Pons (tissue), 1 donor: Measurements from ENCODE around the gene TMPRSS4.

ENCODE experiments used
- DNase-seq: peaks from one replicate; pipeline ENCODE4 v3.0.0-alpha.2; 2016; ENCODE audit warnings: low spot score

Gene TMPRSS4

DNA sequence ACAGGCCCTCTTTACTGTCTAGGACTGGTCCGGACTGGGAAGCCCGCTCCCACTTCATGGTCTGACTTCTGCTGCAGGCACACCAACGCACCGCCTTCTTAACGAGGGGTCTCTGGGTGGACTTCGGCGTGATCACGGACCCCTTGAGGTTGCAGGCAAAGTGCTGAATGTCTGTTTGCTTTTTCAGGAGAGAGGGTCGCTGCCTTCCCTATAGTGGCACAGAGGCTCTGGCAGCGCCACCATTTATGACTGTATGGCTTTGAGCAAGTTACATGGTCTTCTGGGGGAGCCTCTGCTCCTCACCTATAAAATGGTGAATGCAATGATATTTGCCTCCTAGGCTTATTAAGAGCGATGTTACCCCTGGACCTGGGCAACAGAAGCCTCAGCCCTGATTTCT lies 77.1 kb downstream of the TMPRSS4 start:
- no peak for DNase-seq

DNA sequence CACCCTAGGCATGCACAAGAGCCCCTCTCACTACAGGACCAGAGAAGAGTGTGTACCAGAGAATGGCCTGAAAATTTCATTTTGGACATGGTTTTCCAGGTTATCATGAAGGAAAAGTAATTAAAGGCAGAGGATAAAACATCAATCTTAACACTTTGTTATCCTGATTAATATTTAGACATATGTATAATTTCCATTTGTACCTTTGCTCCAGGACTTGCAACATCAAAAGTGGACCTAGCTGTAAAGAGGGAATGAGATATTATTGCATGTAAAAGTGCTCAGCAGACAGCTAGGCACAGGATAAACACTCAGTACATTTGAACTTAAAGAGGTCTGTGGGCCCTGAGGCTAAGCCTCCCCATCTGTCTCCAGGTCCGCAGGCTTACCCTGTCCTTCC lies 77.8 kb downstream of the TMPRSS4 start:
- DNase-seq = no peak

DNA sequence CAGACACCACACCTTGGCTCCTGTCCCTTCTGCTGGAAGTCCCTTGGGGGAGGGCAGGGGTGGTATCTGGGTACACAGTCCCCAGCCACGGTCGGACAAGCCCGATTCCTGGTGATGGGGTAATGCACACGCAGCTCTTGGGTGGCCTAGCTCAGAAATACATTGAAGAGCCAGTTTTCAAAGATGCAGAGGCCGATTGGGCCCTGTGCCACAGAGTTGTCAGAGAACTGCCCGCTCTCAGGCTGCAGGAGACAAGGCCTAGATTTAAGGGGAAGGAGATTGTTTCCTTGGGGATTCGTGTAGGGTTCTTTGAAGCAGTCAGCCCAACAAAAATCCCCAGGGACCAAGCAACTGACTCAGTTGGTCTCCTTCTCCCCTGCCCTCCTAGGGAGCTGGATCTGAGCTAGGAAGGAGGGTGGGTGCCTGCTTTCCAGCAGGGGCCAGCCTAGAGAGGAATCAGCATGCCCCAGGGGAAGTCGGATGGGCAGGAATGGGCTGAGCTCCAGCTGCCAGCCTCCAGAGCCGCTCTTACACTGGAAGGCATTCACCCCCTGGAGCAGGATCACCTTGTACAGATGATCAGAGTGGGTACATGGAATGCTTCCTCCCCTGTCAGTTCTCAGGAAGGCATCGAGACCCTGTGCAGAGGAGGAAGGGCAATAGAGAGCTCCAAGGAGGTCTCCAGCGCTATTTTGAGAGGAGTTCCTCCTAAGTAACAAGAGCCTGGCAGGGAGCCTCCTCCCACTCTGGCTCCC lies 79.1 kb downstream of the TMPRSS4 start:
- DNase-seq = no peak

DNA sequence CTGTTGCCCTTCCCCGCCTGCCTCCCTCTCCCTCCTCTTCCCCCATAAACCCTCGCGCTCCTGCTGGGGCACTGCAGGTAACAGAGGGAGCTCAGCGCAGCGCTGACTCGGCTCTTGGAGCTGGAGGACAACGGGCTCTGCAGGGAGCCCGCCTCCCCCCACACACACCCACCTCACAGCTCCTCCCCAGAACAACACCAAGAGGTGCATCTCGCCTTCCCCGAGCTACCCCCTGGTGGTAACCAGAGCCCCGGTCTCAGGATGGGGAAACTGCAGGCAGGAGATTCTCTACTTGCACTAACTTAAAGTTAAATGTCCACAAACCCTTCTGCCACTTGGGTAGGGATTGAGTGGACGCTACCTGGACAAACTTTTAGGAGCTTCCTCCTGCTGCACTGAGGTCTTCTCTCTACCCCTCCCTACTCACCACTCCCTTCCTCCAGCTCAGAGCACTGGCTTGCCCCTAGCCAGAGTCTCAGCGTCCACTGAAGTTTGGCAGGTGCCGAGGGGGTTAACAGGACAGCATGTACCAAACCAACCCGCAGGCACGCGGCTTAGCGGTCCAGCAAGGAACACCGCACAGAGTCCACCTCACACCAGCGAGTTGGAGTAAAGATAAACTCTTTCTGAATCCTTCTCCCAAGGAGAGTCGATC lies 79.8 kb downstream of the TMPRSS4 start:
- DNase-seq = no peak

- DNase-seq = no peak
These were observed 80.5 kb downstream of the TMPRSS4 start for GRCh38 chr11:118157186-118157895.

DNA sequence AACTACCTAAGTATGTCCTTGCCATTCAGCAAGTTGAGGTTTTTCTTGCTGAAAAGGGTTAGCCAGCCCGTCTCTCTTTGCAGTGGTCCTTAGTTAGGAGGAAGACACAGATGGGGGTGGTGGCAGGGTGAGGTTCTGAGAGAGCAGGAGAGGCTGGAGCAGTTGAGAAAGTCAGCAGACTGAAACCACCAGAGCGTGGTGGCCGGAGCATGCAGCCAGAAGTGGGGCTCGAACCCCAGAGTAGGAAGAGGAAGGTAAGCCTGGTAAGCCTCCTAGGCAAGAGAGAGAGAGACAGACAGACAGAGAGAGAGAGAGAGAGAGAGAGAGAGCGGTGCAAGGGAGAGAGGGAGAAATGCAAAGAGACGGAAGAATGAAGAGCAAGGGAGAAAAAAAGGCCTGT lies 84.9 kb downstream of the TMPRSS4 start:
- DNase-seq = no peak

GRCh38 chr11:118162846-118163245 lies 86.0 kb downstream of the TMPRSS4 start:
- no peak for DNase-seq

DNA sequence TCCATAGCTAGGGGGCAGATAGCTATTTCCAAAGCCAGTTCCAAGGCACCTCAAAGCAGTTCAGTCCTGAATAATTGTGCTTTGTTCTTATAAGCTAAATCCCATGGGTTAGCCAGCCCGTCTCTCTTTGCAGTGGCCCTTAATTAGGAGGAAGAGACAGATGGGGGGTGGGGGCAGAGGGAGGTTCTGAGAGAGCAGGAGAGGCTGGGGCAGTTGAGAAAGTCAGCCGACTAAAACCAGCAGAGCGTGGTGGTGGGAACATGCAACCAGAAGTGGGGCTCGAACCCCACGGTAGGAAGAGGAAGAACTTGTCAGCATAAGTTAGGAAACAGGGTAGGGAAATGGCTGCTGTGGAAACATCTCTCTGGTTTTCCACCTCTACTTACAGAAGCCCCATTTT lies 86.6 kb downstream of the TMPRSS4 start:
- DNase-seq = no peak

DNA sequence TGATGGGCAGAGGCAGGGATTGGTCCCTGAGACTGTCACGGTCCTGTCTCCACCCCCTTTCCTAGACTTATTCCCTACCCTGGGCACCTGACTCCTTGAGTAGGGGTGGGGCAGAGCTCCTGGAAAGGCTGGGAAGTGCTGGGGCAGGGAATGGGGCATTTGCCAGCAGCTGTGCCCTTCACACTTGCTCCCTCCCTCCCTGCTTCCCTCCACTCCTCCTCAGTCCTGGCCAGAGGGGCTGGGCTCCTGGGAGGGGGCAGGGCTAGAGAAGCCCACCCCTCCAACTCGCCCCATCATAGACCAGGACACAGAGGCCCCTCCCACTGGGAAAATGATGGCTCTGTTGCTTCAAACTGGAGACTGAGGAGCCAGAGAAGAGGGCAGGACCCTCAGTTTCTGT lies 88.0 kb downstream of the TMPRSS4 start:
- DNase-seq = no peak

DNA sequence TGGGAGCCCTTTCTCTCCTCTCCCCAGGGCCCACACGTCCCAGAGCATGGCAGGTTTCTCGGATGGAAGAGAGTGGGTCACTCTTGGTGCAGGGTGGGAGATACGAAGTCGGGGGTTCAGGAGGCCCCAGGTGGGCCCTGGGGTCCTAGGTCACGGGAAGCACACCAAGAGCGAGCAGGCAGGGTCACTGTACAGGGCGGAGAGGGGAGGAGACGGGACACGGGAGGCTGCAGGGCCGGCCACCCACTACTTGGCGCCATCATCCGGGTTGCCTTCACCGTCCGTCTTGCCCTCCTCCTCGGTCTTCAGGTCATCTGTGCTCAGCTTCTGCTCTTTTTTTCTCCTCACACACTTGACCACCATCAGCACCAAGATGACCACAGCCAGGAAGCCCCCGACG lies 89.8 kb downstream of the TMPRSS4 start:
- DNase-seq = no peak

GRCh38 chr11:118167253-118167652 lies 90.4 kb downstream of the TMPRSS4 start:
- DNase-seq = no peak

GRCh38 chr11:118167906-118168305 lies 91.0 kb downstream of the TMPRSS4 start:
- DNase-seq = no peak

DNA sequence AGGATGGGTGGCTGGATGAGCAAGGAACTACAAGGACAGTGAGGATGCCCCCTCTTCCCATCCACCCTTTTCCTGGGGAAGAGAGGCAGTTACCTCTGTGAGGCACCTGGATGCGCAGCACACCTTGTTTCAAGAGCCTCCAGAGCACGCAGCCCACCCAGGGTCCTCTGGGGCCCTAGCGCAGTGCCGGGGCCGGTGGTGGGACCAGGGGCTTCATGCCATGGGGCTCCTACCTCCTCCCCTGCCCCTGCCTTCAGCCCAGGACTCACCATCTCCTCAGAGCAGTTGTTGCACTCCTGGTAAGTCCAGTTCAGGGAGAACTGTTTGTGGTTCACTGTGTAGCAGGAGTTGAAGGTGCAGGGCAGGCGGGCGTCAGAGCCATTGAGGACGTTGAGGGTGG lies 91.4 kb downstream of the TMPRSS4 start:
- DNase-seq = no peak

GRCh38 chr11:118168751-118169150 lies 91.9 kb downstream of the TMPRSS4 start:
- DNase-seq = no peak

- no peak for DNase-seq
These were observed 92.6 kb downstream of the TMPRSS4 start for GRCh38 chr11:118169300-118170140.

DNA sequence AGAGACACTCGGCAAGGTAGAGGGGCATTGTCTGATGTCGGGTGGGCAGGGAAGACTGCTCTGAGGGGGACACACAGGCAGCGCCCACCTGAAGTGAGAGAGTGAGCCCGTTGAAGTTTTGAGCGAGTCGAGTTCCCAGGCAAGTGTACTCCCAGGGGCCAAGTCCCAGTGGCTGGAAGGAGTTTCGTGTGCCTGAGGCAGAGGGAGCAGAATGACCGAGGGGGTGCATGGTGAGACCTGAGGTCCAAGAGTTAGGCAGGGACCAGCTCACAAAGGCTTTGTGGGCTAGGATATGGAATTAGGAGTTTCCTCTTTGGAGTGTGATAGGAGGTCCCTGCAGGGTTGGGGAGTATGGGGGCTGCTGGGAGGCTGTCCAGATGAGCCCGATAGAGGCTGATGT lies 93.4 kb downstream of the TMPRSS4 start:
- DNase-seq = no peak

GRCh38 chr11:118170882-118171268 lies 94.0 kb downstream of the TMPRSS4 start:
- DNase-seq = no peak
